ENCODE data around the gene FERMT2.
"Not testable (repeated sequence)": the region's sequence is repeated elsewhere in the genome, so short reads cannot be mapped to it uniquely, and the experiment has no call there.

The FERMT2 gene

GRCh38 chr14:52871606-52872005 is 79.2 kb downstream of the FERMT2 start:
- DNase-seq (ENCODE audit: insufficient read length, low spot score) (no peak), FAIRE-seq (no peak)

- FAIRE-seq (no peak), DNase-seq (ENCODE audit: insufficient read length, low spot score) (no peak)
Measured at GRCh38 chr14:52868911-52869618, 81.8 kb downstream of the FERMT2 start.

GRCh38 chr14:52864893-52865292 is 86.0 kb downstream of the FERMT2 start:
- FAIRE-seq; DNase-seq (ENCODE audit: insufficient read length, low spot score): not testable (repeated sequence)

DNA sequence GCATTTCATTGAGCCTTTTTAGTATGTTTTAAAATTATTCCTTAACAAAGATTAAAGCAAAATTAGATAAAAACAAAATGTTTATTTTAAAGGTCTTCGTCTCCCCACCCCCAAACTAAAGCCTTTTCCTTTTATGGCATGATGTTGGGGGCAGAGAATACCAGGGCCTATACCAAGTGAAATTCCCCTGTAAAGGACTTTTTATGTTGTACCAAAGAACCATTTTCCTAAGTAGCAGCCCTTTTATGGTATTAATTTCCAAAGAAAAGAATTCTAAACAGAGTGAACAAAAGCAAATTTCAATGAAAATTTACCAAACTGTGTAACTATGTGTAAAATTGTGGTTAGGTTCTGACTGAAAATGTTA is 87.5 kb downstream of the FERMT2 start:
- DNase-seq (ENCODE audit: insufficient read length, low spot score) (no peak), FAIRE-seq (no peak)

DNA sequence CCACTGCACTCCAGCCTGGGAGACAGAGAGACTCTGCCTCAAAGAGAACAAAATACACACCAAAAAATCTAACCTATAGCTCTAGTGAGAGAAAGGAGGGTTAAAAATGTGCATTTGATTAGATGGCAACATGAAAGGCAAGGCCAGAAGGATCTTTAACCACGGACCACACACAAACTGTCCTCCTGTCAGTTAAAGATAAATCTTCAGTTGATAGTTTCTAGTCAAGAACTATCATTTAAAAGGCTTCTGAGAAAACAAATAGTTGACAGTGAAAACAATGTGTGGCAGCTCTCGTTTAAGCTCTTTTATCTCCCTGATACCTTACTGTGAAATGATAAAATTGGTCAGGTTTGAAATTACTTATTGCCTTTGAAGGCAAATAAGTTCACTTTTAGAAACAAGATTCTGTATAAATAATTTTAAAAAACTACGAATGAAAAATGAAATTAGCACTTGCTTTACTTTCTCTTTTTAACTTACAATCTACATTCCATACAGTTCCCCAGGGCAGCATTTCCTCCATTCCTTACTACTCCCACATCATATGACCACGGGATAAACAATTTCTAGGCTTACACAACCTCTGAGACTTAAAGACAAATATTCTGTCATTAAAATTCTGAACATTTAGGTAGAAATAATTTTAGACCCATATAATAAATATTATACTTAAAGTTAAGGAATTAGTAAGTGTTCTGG is 88.1 kb downstream of the FERMT2 start:
- FAIRE-seq (no peak), DNase-seq (ENCODE audit: insufficient read length, low spot score) (no peak)

- FAIRE-seq (no peak), DNase-seq (ENCODE audit: insufficient read length, low spot score) (no peak)
Measured at GRCh38 chr14:52861403-52861802, 89.4 kb downstream of the FERMT2 start.

DNA sequence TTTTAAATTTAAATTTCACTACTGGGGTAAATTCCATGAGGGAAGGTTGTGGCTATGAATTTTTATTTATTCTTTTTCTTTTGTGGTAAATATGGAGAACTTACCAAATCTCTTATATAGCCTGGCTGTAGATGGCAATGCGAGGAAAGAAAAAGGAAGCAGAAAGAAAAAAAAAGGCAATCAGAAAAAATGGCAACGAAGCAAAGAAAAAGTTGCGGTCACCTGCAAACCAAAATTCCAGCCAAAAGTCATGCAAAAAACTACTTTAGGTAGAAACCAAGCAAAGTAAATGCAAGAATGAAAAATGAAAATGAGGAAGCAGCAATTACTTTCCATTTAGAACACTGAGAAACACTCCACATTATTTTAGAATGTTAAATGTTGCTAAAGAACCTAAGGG is 89.9 kb downstream of the FERMT2 start:
- DNase-seq (ENCODE audit: insufficient read length, low spot score) (no peak), FAIRE-seq (peak; percentile 56)

DNA sequence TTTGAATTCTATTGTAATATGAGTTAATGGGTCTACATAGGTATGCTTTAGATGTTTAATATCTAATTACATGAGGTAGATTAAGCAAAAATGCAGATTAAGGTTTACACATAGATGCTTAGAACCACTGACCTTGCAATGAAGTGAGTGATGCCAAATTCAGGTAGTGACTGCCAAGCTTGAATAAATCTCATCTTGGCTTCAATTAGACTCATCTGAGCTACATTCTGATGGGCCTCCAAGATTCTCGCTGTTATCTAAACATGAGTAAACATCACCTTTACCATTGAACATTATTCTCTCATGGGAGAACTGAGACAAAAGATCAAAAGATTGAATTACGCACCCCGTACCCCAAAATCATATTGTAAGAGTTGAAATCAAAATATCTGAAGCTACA is 90.6 kb downstream of the FERMT2 start:
- DNase-seq (ENCODE audit: insufficient read length, low spot score): no peak
- FAIRE-seq: no peak

DNA sequence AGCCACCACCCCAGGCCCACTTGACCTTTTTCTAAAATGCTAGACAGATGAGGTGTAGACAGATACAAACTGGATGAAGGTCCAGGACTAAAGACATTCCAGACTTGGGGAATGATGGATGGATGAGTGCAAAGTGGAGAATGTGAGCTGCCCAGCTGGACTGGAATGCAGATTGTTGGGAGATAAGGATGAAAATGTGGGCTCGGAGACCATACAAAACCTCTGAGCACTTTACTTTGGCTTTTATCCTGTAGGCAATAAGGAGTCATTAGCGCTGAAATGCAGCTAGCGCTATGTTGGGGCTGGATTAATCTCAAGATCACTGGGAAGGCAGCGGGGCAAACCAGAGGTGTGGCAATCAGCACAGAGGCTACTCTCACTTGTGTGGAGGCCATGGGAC is 94.7 kb downstream of the FERMT2 start:
- no peak for DNase-seq (ENCODE audit: insufficient read length, low spot score)
- FAIRE-seq: no peak

GRCh38 chr14:52853522-52853854 is 97.4 kb downstream of the FERMT2 start:
- no peak for FAIRE-seq
- no peak for DNase-seq (ENCODE audit: insufficient read length, low spot score)

GRCh38 chr14:52852810-52853521 is 97.9 kb downstream of the FERMT2 start:
- no peak for DNase-seq (ENCODE audit: insufficient read length, low spot score)
- no peak for FAIRE-seq

GRCh38 chr14:52850451-52850909 is 100.4 kb downstream of the FERMT2 start:
- DNase-seq (ENCODE audit: insufficient read length, low spot score): no peak
- no peak for FAIRE-seq

DNA sequence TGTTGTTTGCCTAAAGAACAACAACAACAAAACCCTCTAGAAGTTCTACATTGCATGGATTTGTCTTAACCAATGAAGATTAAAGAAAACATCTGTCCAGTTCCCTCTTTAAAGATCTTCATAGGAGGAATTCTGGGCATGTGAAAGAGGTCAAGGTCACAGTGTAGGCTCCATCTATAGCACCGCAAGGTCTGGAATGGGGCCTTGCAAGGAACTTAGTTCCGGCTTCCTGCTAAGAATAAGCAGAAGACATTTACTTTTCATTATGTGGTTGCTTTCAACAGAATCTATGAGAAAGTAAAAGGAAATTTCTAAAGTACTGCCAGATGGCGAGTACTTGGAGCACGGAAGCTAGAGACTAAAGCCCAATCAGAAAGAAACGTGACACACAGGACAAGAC is 102.2 kb downstream of the FERMT2 start:
- DNase-seq (ENCODE audit: insufficient read length, low spot score): no peak
- FAIRE-seq: no peak

DNA sequence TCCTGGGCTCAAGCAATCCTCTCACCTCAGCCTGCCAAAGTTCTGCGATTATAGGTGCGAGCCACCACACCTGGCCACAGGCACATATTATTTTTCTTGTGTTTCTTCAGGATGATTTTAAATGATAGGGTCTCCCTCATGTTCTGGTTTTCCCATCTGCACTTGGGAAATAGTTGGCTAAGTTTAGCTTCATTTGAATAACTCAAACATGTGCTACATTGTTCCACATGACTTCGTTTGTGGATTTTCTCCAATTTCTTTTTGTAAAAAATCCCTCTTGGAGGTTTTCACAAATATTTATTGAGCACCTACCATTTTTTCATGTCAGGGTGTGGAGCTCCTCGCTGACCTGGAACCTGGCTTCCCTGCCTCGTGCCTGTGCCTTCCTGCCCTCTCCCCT is 104.3 kb downstream of the FERMT2 start:
- no peak for FAIRE-seq
- DNase-seq (ENCODE audit: insufficient read length, low spot score): no peak

- DNase-seq (ENCODE audit: insufficient read length, low spot score): no peak
- no peak for FAIRE-seq
Measured at GRCh38 chr14:52845081-52845480, 105.8 kb downstream of the FERMT2 start.

DNA sequence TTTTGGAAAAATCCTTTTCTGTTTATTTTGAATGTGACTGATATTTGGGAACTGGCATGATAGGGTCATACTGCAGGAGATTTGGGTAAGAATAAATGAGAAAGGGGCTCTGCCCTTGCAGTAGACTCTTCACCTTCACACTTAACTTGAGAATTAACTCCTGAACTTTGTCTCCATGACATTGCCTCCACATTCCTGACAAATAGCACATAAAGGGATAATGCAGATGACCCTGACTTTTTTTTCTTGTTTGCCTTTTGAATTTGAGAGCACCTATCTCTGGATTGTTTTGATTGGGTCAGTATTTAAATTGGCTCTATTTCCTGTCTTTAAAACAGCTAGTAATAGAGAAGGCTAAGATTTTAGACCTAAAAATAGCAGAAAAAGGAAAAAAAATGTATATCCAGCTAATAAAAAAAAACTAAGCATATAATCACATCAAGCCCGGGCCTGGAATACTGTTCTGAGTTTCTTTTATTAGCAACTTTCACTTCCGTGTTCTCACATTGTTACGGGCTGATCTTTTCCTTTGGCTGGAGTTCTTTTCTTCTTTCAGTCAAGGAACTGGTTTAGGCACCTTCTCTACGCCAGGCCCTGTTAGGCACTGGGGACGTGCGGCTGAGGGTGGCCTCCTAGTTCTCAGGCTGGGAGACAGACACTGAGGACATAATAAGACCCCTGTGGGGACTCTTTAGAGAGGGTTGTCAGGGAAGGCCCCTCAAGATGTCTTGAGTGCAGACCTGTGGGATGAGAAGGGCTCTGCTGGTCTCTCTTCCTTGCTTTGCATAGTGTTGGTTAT is 106.4 kb downstream of the FERMT2 start:
- DNase-seq (ENCODE audit: insufficient read length, low spot score) (no peak), FAIRE-seq (no peak)

DNA sequence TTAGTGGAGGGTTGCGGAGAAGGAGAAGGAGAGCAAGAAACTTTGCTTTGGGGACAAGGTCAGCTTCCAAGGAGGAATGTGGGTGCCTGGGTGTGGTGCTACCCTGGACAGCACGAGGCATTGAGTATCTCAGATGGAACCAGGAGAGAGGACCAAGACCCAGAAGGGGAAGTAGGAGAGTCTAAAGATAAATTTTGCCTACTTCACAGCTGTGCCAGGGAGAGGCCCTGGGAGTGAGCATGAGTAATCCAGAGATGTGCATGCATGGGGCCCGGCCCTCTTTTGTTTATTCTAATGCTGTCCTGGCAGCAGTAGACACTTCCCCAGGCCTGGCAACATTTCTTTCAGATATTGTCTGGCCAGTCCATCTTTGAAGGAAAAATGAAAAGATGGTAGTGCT is 110.0 kb downstream of the FERMT2 start:
- DNase-seq (ENCODE audit: insufficient read length, low spot score): no peak
- no peak for FAIRE-seq

GRCh38 chr14:52837451-52837850 is 113.4 kb downstream of the FERMT2 start:
- no peak for DNase-seq (ENCODE audit: insufficient read length, low spot score)
- FAIRE-seq: no peak

GRCh38 chr14:52836063-52836462 is 114.8 kb downstream of the FERMT2 start:
- DNase-seq (ENCODE audit: insufficient read length, low spot score): no peak
- FAIRE-seq: no peak

GRCh38 chr14:52835122-52835903 is 115.5 kb downstream of the FERMT2 start:
- DNase-seq (ENCODE audit: insufficient read length, low spot score) (no peak), FAIRE-seq (no peak)
